EL (cell line): Measurements from ENCODE around the gene TXNDC5.
"Not testable (repeated sequence)": the region's sequence is repeated elsewhere in the genome, so short reads cannot be mapped to it uniquely, and the experiment has no call there.

ENCODE experiments used
- DNase-seq: peaks from one replicate; pipeline ENCODE4 v3.0.0-alpha.2; 2016

The TXNDC5 gene

DNA sequence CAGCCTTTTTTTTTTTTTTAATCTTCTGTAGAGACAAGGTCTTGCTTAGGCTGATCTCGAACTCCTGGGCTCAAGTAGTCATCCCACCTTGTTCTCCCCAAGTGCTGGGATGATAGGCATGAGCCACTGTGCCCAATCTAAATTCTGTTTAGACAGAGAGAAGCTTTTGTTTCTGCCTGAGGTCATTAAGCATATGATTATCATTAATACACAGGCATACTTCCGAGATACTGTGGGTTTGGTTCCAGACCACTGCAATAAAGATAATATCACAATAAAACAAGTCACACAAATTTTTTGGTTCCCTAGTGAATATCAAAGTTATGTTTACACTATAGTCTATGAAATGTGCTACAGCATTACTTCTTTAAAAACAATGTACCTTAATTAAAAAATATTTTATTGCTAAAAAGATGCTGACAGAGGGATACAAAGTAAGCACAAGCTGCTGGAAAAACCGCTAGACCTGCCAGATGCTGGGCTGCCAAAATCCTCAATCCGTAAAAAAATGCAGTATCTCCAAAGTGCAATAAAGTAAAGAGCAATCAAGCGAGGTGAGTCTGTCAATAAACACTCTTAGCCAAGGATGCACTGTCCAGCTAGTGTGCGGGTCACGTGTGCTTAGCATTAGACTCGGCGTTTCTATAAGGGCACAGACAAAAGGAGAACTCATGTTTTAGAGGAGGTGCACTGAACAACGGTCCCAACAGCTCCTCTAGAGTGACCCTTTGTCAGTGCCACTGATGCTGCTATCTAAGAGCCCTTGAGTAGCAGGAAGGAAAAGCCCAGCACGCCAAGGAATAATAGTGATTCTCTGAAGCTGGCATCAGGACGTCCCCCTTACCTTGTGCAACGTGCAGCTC lies 16.1 kb downstream of the TXNDC5 start:
- no peak for DNase-seq

DNA sequence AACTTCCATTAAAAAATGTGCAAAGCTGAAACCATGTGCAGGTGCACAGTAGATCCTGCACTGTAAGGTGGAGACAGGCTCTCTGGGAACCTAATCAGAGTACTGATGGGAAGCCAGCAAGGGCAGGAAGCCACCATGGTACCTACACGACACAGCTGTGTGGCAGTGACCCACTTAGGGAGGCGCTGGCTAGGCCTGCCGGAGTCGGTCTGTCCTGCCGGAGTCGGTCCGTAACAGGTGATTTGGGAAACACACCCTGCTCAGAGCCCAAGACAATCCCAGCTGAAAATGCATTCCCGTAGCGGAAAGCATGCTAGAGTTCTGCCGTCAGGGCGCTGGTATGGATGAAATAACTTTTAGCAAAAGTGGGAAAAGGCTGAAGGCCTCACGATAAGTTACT lies 17.2 kb downstream of the TXNDC5 start:
- DNase-seq: no peak

GRCh38 chr6:7892367-7892766 lies 18.2 kb downstream of the TXNDC5 start:
- not testable (repeated sequence) for DNase-seq

- no peak for DNase-seq
Observed at GRCh38 chr6:7891078-7891872, 19.3 kb downstream of the TXNDC5 start.

- DNase-seq: no peak
Observed at GRCh38 chr6:7888587-7889357, 21.8 kb downstream of the TXNDC5 start.

- no peak for DNase-seq
Observed at GRCh38 chr6:7887278-7887991, 23.2 kb downstream of the TXNDC5 start.

- DNase-seq: no peak
Observed at GRCh38 chr6:7886132-7886531, 24.5 kb downstream of the TXNDC5 start.

DNA sequence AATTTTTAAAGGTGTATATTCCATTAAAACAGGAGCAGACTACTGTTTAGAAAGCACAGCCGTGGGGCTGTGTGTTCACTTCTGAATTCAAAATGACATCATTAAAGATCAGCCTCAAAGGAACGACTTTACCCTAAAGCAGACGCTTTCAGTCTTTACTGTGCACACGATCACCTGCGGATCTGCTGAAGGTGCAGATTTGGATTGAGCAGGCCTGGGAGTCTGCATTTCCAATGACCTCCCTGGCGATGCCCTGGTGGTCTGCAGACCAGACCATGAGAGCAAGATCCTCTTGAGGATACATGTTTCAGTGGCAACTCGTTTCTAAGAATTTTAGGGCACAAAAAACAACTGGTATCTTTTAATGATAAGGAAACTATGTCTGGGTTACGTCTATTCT lies 27.2 kb downstream of the TXNDC5 start:
- DNase-seq: no peak

- DNase-seq: no peak
Observed at GRCh38 chr6:7882505-7883257, 27.9 kb downstream of the TXNDC5 start.

DNA sequence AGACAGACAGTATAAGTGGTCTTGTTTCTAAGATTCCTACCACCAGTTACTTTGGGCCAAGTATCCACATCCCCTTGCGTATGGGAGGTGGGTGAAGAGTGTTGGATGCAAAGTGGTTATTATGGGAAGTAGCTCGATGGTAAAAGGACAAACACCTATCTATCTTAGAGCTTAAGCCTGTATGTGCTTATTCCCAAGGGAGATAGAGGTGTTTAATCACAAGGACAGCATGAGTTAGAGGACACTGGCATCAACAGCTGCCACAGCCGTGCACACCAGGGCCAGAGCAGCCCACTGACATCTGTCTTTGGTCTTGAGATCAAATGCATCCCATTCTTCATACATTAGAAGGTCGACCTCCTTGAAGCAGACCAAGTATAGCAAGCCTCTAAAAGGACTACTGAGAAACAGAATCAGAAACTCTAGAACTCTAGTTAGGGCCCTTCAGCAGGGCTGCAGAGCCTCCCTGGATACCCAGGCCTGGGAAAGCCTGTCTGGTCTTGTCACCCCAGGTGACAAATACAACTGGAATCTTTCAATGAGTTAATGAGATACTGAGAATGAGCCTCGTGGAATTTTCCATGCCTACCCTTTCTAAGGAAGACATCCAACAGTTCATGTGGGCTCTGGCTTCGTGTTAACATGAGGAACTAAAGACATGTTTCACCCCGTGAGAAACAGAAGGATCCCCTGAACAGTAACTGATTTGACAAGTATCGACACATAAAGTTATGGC lies 28.7 kb downstream of the TXNDC5 start:
- DNase-seq: peak; percentile 7

DNA sequence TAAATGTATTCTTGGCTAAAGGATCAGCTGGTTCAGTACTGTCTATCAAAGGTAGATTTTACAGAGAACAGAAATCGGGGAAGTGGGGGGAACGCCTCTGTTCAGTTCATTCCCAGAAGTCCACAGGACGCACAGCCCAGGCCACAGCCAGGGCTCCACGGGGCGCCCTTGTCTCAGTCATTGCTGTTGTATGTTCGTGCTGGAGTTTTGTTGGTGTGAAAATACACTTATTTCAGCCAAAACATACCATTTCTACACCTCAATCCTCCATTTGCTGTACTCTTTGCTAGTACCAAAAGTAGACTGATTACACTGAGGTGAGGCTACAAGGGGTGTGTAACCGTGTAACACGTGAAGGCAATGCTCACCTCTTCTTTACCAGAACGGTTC lies 29.9 kb downstream of the TXNDC5 start:
- no peak for DNase-seq

GRCh38 chr6:7879980-7880717 lies 30.4 kb downstream of the TXNDC5 start:
- no peak for DNase-seq

- no peak for DNase-seq
Observed at GRCh38 chr6:7879579-7879978, 31.0 kb downstream of the TXNDC5 start.

DNA sequence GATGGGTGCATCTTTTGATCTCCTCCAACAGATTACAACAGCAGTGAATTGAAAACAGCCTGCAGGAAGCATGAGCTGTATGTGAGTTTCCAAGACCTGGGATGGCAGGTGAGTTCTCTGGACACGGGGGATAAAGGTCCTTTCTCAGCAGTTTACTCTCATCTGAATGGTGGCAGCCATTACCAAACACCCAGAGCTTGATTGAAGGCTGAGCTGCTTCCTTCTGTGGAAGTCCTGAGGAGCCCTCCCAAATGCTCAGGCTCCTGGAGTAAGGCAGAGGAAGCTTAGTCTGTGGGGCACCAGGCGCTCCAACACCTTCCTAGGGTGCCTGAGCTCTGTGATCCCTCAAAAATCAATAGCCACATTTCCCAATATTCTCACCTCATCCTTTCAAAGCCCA lies 31.5 kb downstream of the TXNDC5 start:
- DNase-seq: no peak

- no peak for DNase-seq
Observed at GRCh38 chr6:7878401-7878964, 32.1 kb downstream of the TXNDC5 start.

DNA sequence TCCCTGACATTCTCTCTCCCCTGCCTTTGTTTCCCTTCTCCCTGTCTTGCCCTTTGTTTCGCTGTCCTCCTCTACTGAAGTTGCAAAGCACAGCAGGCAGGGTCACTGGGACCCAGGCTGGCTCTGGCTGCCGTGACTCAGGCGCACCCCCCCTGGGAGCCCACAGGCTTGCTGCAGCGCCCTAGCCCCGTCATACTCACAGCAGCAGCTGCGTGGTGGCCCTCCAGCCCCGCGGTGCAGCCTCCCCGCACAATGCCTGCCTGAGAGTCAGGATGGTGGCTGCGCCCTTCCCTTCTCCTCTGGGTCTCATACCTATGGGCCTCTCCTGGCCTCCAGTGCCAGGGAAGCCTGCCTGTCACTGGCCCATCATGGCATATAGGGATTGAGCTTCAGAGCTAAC lies 41.7 kb downstream of the TXNDC5 start:
- DNase-seq: no peak

DNA sequence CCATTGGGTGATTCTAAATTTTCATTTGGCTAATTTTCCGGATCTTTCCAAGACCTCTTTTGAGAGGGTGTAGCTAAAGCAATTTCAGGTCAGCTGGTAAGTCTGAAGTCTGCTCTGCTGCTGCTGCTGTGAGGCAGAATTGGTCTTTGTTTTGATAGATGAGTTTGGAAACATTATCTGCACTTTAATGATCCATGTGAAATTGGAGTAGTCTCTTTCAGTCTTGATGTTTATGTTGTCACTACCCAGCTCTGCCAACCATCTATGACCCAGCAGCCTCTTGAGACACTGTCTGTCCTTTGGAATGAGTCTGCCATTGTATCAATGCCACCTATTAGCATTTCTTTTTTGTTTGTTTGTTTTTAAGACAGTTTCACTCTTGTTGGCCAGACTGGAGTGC lies 44.1 kb downstream of the TXNDC5 start:
- DNase-seq: no peak

DNA sequence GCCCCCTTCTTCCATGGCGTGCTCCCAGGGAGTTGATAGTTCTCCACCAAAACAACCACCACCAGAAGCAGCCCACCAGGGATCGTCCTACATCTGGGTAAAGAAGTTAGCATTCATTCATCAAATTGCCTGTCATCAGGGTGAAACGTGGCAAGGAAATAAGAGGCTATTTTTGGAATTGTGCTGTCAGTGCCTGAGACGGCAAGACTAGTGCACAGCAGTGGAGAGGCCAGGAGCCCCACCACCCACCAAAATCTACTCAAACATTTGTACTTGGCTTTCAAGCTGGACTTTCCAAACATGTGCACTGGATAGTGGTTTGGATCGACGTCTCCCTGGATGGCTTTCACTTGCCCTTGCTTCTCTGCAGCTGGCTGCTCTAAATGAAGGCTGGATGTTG lies 44.8 kb downstream of the TXNDC5 start:
- no peak for DNase-seq

- DNase-seq: no peak
Observed at GRCh38 chr6:7859591-7859990, 51.0 kb downstream of the TXNDC5 start.

DNA sequence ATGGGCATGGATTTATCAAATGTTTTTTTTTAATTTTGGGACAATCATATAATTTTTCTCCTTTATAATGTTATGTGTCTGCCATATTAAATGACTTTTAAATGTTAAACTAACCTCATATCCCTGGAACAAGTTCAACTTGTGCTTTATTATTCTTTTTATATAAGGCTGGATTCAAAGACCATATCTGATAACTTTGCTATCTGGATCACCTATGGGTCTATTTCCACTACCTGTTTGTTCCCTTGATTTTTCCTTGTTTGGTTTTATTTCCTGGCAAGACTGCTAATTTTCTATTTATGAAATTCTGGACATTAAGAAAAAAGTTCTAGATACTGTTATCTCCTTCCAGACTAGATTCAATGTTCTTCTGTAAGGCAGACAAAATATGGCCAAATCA lies 58.8 kb downstream of the TXNDC5 start:
- no peak for DNase-seq
